Prostate gland (tissue), 2 donors: ENCODE data around the gene NAALAD2. TPM values are rescaled to one million over a fixed set of nuclear protein-coding genes. Genes with fewer than 3 reads are reported as not detected.

Source experiments
- DNase-seq: peaks from one replicate; pipeline ENCODE4 v3.0.0-alpha.2; 2019; ENCODE audit warnings: low spot score
- H3K27ac ChIP-seq, 2 donors: fragments of 200-600 bp; sonication (generic); 2 replicates each; pipeline ENCODE4 v1.5.1; 2017 to 2019
- H3K27me3 ChIP-seq: fragments of 200-600 bp; sonication (generic); replicated peaks from 2 replicates; pipeline ENCODE4 v1.5.1; 2019; ENCODE audit not compliant: insufficient read depth
- H3K36me3 ChIP-seq, 2 donors: fragments of 200-600 bp; sonication (generic); 1 replicate in 1 of 2; 2 replicates in 1 of 2; pipeline versions ENCODE4 v1.5.1 to v1.8.1; 2017 to 2019
- H3K4me1 ChIP-seq: fragments of 200-600 bp; sonication (generic); replicated peaks from 2 replicates; pipeline ENCODE4 v1.5.1; 2019
- H3K4me3 ChIP-seq, 2 donors: fragments of 200-600 bp; sonication (generic); 2 replicates each; pipeline ENCODE4 v1.5.1; 2017 to 2019
- H3K9me3 ChIP-seq: fragments of 200-600 bp; sonication (generic); 2 replicates; pipeline ENCODE4 v1.5.1; 2017
- CTCF ChIP-seq, 4 experiments: fragments of 200-600 bp in 2 of 4; fragments of 450-650 bp in 2 of 4; sonication (generic) in 2 of 4; IDR thresholded peaks; 1 replicate in 3 of 4; 2 replicates in 1 of 4; pipeline ENCODE4 v1.5.1; 2016 to 2019; ENCODE audit warnings: antibody characterized with exemption in 4 of 4, mild to moderate bottlenecking in 2 of 4, moderate library complexity in 2 of 4
- POLR2A ChIP-seq: fragments of 450-650 bp; IDR thresholded peaks from one replicate; pipeline ENCODE4 v1.6.1; 2016; ENCODE audit warnings: antibody characterized with exemption, mild to moderate bottlenecking
- POLR2AphosphoS5 ChIP-seq: sonication (generic); formaldehyde crosslinking; IDR thresholded peaks from one replicate; pipeline ENCODE4 v1.6.1; 2017; ENCODE audit warnings: antibody characterized with exemption
- WGBS: methylation state at CpG from one replicate; pipeline ENCODE4 v1.1.5; 2018; 5-methylcytosine and 5-hydroxymethylcytosine counted together
- intact Hi-C: fragments of 100-400 bp; cut with DNase I; formaldehyde crosslinking; loops from one replicate; pipeline ENCODE4 v1.14.2; 2022
- total RNA-seq, 2 donors: library from RNA; depleted of rRNA; stranded (reverse); fragments of >200 nt; gene quantifications; one replicate each; pipeline ENCODE4 v1.1.0, GENCODE V29; 2016

Gene NAALAD2
- total RNA-seq, 2 donors from 2014 or later, result 0.27 to 38.9 TPM

DNA sequence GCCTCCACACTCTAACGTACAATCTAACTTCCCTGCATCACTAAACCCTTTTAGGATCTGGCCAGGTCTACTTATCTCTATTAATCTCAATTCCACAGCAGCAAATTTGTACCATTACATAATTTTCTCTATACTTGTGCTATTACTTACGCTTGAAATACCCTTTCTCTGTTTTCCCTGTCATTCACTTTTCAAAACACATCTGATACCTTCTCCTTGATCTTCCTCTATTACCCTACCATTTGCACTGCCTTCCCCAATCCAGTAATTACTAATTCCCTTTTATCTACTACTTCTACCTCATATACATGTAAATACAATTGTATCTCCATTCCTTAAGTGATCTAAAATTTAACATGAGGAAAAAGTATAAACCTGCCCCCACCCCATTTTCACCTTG, 74.4 kb downstream of the NAALAD2 start:
- intact Hi-C loops, result no loop called here
- H3K36me3 ChIP-seq, result no peaks in the 10 kb centered on the region
- no peak for TF ChIP-seq POLR2A
- TF ChIP-seq POLR2AphosphoS5, result no peak
- no peak for TF ChIP-seq CTCF (IDR thresholded peaks at IDR 0.05)
- 93% methylated on average over 2 of the region's 2 CpGs for WGBS
- no peak for DNase-seq
- no peak overlapping the region for H3K27ac ChIP-seq
- no peak overlapping the region for H3K4me3 ChIP-seq
- no peaks in the 10 kb centered on the region for H3K4me1 ChIP-seq
- H3K27me3 ChIP-seq, result no peaks in the 10 kb centered on the region
- no peaks in the 10 kb centered on the region for H3K9me3 ChIP-seq

GRCh38 chr11:90213322-90213721, 78.9 kb downstream of the NAALAD2 start:
- WGBS, result 87% methylated on average over 3 of the region's 3 CpGs
- Histone ChIP-seq H3K4me3 (no peak overlapping the region), H3K27ac (no peak overlapping the region), H3K36me3 (no peaks in the 10 kb centered on the region), H3K9me3 (no peaks in the 10 kb centered on the region), H3K27me3 (no peaks in the 10 kb centered on the region), H3K4me1 (no peaks in the 10 kb centered on the region)
- intact Hi-C loops, result no loop called here
- no peak for DNase-seq
- no peak for TF ChIP-seq POLR2A
- no peak for TF ChIP-seq POLR2AphosphoS5
- no peak for TF ChIP-seq CTCF (IDR thresholded peaks at IDR 0.05)

GRCh38 chr11:90216611-90217010, 82.1 kb downstream of the NAALAD2 start:
- H3K4me3 ChIP-seq, result no peak overlapping the region
- no peak overlapping the region for H3K27ac ChIP-seq
- WGBS, result 79% methylated on average over 5 of the region's 5 CpGs
- TF ChIP-seq POLR2A, result no peak
- no peak for TF ChIP-seq POLR2AphosphoS5
- no peak for TF ChIP-seq CTCF (IDR thresholded peaks at IDR 0.05)
- H3K36me3 ChIP-seq, result no peaks in the 10 kb centered on the region
- intact Hi-C loops, result no loop called here
- no peak for DNase-seq
- H3K27me3 ChIP-seq, result no peaks in the 10 kb centered on the region
- no peaks in the 10 kb centered on the region for H3K9me3 ChIP-seq
- H3K4me1 ChIP-seq, result no peaks in the 10 kb centered on the region

GRCh38 chr11:90218606-90219005, 84.1 kb downstream of the NAALAD2 start:
- DNase-seq, result no peak
- 87% methylated on average over 2 of the region's 2 CpGs for WGBS
- intact Hi-C loops, result no loop called here
- H3K4me1 ChIP-seq, result no peaks in the 10 kb centered on the region
- no peaks in the 10 kb centered on the region for H3K9me3 ChIP-seq
- no peaks in the 10 kb centered on the region for H3K36me3 ChIP-seq
- TF ChIP-seq POLR2AphosphoS5, result no peak
- no peak for TF ChIP-seq POLR2A
- no peak for TF ChIP-seq CTCF (IDR thresholded peaks at IDR 0.05)
- no peaks in the 10 kb centered on the region for H3K27me3 ChIP-seq
- no peak overlapping the region for H3K27ac ChIP-seq
- no peak overlapping the region for H3K4me3 ChIP-seq

DNA sequence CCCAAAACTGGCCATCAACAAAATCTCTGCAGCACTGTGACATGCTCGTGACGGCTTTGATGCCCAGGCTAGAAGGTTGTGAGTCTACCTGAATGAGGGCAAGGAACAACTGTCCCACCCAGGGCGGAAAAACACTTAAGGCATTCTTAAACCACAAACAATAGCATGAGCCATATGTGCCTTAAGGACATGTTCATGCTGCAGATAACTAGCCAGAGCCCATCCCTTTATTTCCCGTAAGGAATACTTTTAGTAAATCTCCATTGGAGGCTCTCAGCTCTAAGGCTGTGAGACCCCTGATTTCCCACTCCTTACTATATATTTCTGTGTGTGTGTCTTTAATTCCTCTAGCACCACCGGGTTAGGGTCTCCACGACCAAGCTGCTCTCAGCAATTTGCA, 85.0 kb downstream of the NAALAD2 start:
- no peaks in the 10 kb centered on the region for H3K36me3 ChIP-seq
- H3K27ac ChIP-seq, result no peak overlapping the region
- WGBS, result 98% methylated on average over 6 of the region's 6 CpGs
- no peak for DNase-seq
- no peaks in the 10 kb centered on the region for H3K4me1 ChIP-seq
- no peaks in the 10 kb centered on the region for H3K9me3 ChIP-seq
- no peaks in the 10 kb centered on the region for H3K27me3 ChIP-seq
- no peak overlapping the region for H3K4me3 ChIP-seq
- no peak for TF ChIP-seq POLR2A
- TF ChIP-seq CTCF (IDR thresholded peaks at IDR 0.05), result no peak
- TF ChIP-seq POLR2AphosphoS5, result no peak
- intact Hi-C loops, result no loop called here
